ENCODE data around the gene PTPRE.

DNA sequence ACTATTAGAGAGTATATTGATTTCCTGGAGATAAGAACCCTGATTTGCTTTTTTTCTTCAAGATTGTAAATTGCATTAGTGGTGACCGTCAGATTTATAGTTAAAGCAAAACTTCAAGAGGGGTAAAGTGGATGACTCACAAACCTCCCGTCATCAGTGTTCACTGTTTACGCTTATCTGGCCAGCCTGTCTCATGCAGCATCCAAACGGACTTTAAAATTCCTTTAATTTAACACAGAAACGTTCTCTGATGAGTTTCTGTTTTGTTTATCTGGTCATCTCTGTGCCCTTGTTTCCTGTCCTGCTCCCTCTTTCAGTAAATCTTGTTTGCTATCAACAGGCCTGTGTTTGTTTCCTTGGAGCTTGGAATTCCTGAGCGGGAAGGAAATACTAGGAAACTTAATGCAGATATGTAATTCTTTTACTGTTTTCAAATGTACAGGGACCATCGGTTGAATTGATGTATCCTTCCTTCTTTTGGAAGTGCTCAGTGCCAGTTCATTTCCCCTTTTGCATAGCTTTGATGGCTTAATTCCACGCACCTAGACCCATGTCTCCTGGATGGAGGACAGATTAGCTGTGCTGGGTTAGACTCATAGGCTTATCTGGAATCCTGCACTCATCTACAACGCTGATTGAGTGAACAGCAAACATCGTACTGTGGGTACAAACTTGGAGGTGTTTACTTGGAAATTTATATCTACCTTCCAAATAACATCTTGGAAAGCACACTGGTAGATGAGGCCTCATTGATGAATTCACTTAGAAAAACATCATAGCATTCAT lies 21.3 kb downstream of the PTPRE start:
- TF ChIP-seq POLR2A (IDR thresholded peaks at IDR 0.05), result no peak
- TF ChIP-seq CTCF (IDR thresholded peaks at IDR 0.05), result no peak
- TF ChIP-seq POLR2AphosphoS5 (IDR thresholded peaks at IDR 0.05), result no peak

Measured in breast epithelium (tissue), 3 donors.